ENCODE results near the gene THSD8. TPM values are rescaled to one million over a fixed set of nuclear protein-coding genes. Genes with fewer than 3 reads are reported as not detected.
A peak's percentile ranks its signal among the peaks of the same experiment; 100 is the strongest.
"Not testable (repeated sequence)": the region's sequence is repeated elsewhere in the genome, so short reads cannot be mapped to it uniquely, and the experiment has no call there.

THSD8 gene
- total RNA-seq, 2 experiments from 2014 or later = 5.8 to 10.8 TPM

DNA sequence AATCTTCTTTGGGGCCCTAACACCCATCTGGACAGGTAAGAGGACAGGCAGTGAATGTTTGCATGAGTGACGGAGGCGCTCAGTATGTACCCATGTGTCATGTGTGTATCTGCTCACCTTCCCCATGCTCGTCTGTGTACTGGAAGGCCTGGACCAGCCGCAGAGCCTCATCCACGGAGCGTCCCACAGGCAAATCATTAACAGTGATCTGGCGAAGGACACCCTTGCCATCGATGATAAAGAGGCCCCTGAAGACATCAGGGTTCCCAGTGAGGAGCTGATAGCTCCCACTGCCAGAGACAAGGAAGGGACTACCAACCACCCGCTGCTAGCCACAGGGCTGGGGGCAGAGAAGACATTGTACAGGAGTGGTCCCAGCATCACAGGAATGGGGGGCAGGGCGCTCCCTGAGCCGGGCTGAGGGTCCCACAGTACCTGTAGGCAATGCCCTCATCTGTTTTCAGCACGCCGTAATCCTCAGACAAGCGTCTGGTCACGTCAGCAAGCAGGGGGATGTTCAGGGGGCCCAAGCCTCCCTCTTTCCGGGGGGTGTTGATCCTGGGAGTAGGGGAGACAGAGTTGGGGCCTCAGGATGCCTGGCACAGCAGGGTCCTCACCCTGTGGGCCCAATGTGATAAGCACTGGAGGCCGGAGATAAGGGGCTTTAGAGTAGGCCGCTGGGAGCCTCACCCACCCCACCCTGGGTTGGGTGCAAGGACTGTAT lies 2.0 kb upstream of the THSD8 start:
- H3K27ac Mint-ChIP-seq = no peak overlapping the region
- no peaks in the 10 kb centered on the region for H3K27me3 Mint-ChIP-seq
- peaks cover 2% of the 10 kb centered on the region for H3K36me3 Mint-ChIP-seq
- H3K9me3 Mint-ChIP-seq = no peaks in the 10 kb centered on the region
- H3K4me1 Mint-ChIP-seq = peaks cover 26% of the 10 kb centered on the region
- H3K4me3 Mint-ChIP-seq = peak overlapping the region; percentile 90
- ATAC-seq (ENCODE audit: low read depth) (no peak), DNase-seq (no peak)
- POLR2A ChIA-PET = interaction anchor here (0.6 to 9.6 kb wide), 5 partner anchors 8 to 78 kb away, joined by 3 to 361 read pairs (median 10); partner anchors contain the start of gene JUNB

DNA sequence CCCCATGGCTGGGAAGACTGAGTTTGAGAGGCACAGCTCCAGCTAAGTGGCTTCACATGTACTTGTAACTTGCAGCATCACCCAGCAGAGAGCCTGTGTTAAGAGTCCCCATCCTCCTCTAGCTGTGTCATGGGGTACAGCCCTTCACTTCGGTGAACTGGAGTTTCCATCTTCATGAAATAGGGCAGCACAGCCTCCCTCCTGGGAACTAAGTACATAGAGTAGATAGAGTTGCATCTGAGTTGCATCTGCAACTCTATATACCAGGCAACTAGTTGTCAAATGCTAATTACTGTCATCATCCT lies 1.5 kb upstream of the THSD8 start:
- no peak for DNase-seq
- H3K27ac Mint-ChIP-seq = no peak overlapping the region
- ATAC-seq (ENCODE audit: low read depth) = no peak
- POLR2A ChIA-PET = interaction anchor here (0.6 to 2.9 kb wide), 7 partner anchors 9 to 352 kb away, joined by 3 to 25 read pairs (median 4); partner anchors contain the start of gene JUNB
- peak overlapping the region; percentile 90 for H3K4me3 Mint-ChIP-seq
- peaks cover 25% of the 10 kb centered on the region for H3K4me1 Mint-ChIP-seq
- peaks cover 2% of the 10 kb centered on the region for H3K36me3 Mint-ChIP-seq
- H3K9me3 Mint-ChIP-seq = no peaks in the 10 kb centered on the region
- H3K27me3 Mint-ChIP-seq = no peaks in the 10 kb centered on the region

DNA sequence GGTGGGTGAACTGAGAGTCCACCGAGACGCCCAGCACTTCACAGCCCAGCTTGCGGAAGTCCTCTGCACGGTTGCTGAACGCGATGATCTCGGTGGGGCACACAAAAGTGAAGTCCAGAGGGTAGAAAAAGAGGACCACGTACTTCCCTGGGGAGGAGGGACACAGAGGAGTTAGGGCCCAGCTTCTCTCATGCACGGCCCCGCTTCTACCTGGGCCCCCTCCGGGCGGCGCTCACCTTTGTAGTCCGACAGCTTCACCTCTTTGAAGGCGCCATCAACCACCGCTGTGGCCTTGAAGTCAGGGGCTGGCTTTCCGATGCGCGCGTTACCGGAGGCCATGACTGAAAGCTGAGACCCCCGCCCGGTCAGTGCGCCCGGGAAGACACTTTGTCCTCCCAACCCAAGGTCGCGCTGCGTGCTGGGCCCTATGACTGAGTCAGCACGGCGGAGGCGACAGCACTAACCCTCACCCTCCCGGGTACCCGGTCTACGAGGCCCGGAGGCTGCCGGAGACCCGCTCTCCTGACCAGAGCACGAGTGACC lies 875 bp upstream of the THSD8 start:
- POLR2A ChIA-PET = interaction anchor here (0.6 to 2.9 kb wide), 9 partner anchors 8 to 351 kb away, joined by 3 to 25 read pairs (median 4); partner anchors contain the start of gene JUNB
- ATAC-seq (ENCODE audit: low read depth) (peak; percentile 17), DNase-seq (no peak)
- Mint-ChIP-seq H3K27ac (peak overlapping the region; percentile 81), H3K36me3 (peaks cover 2% of the 10 kb centered on the region), H3K27me3 (no peaks in the 10 kb centered on the region), H3K9me3 (no peaks in the 10 kb centered on the region), H3K4me1 (peaks cover 23% of the 10 kb centered on the region), H3K4me3 (peak overlapping the region; percentile 90)

DNA sequence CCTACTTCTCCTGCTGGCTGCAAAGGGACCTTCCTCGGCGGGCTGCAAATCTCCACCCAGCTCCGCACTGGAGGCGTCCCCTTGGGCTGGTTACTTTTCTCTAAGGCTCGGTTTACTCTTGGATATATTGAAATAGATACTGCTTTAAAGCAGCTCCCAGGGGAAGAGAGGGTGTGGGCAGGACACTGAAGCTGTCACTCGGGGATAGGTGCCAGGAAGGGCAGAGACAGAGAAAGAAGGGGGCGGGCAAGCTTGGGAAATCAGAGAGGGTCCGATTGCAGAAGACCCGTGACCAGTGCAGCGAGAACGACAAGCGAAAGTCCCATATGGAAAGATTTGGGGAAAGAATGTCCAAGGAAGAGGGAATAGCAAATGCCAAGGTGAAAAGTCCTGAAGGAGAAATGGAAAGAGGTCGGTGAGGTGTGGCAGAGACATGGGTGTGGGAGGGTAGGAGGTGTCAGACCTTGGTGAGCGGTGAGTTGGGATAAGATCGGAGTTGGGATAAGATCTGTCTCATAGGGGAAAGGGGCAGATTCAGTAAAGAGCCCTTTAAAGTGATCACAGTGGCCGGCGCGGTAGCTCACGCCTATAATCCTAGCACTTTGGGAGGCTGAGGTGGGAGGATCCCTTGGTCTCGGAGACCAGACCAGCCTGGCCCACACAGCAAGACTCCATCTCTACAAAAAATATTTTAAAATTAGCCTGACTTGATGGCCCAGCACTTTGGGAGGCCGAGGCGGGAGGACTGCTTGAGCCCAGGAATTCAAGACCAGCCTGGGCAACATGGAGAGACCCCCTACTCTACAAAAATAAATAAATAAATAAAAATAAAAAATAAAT lies 618 bp downstream of the THSD8 start:
- Mint-ChIP-seq H3K36me3 (peaks cover 5% of the 10 kb centered on the region), H3K9me3 (no peaks in the 10 kb centered on the region), H3K27ac (peak overlapping the region; percentile 34), H3K27me3 (no peaks in the 10 kb centered on the region), H3K4me1 (peaks cover 23% of the 10 kb centered on the region), H3K4me3 (peak overlapping the region; percentile 90)
- POLR2A ChIA-PET = interaction anchor here (0.6 to 2.9 kb wide), 3 partner anchors 11 to 81 kb away, joined by 3 to 25 read pairs (median 3); partner anchors contain the start of gene JUNB
- ATAC-seq (ENCODE audit: low read depth) = no peak
- DNase-seq = no peak

DNA sequence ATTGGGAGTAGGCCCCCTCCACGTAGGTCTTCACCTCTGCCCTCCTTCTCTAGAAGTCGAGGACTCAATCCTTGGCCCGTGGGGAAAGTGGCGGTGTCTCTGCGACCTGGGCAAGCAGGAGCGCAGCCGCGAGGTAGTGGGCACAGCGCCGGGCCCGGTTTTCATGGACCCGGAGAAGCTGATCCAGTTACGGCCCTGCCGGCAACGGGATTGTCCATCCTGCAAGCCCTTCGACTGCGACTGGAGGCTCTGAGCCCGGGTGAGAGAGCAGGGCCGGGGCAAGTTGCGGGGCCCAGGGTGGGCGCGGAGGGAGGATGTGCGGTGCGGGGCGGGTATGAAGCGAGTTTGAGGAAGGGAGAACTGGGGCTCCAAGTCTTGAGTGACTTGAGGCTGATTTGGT lies 2.2 kb downstream of the THSD8 start:
- Mint-ChIP-seq H3K36me3 (peaks cover 10% of the 10 kb centered on the region), H3K4me3 (no peak overlapping the region), H3K27me3 (no peaks in the 10 kb centered on the region), H3K9me3 (no peaks in the 10 kb centered on the region), H3K4me1 (peaks cover 27% of the 10 kb centered on the region), H3K27ac (no peak overlapping the region)
- no peak for DNase-seq
- ATAC-seq (ENCODE audit: low read depth) = no peak
- POLR2A ChIA-PET = interaction anchor here (0.6 to 1.2 kb wide), 3 partner anchors 11 to 70 kb away, joined by 3 to 4 read pairs (median 4); no protein-coding TSS in a partner anchor

DNA sequence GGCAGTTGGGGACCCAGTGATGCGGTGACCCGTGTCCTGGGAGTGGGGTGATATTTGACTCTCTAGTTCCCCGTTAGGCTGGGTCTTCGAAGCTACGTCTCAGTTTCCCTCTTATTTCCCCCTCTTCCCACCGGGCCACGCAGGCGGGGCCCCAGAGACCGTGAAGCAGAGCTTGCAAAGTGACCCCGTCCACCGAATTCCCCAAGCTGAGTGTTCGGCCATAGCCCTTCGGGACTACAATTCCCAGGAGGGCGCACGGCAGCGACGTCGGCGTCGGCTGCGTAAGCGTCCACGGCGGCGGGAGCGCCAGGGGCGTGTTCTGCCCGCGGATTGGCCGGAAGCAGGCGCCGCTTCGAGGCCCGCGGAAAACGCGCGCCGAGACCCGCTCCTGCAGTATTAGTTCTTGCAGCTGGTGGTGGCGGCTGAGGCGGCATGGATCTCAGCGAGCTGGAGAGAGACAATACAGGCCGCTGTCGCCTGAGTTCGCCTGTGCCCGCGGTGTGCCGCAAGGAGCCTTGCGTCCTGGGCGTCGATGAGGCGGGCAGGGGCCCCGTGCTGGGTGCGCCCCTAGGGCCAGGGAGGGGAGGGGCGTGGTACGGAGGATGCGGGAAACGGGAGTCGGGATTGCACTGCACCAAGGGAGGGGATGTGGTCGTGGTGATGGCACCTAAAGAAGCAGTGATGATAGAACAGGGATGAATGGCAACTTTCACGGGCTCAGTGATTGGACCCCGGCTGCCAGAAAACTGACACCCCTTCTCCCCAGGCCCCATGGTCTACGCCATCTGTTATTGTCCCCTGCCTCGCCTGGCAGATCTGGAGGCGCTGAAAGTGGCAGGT lies 4.6 kb downstream of the THSD8 start, which contains the start of gene RNASEH2A:
Gene RNASEH2A (plus strand): TSS at position 343 of the 840 bp plus-strand sequence. CDS start 90 bp downstream, at position 433.
- Mint-ChIP-seq H3K27me3 (no peaks in the 10 kb centered on the region), H3K36me3 (peaks cover 13% of the 10 kb centered on the region), H3K4me1 (peaks cover 19% of the 10 kb centered on the region), H3K9me3 (no peaks in the 10 kb centered on the region), H3K27ac (peak within 1 kb of the TSS; percentile 89), H3K4me3 (peak within 1 kb of the TSS; percentile 94)
- POLR2A ChIA-PET = interaction anchor here (0.5 to 1.9 kb wide), 12 partner anchors 10 to 132 kb away, joined by 3 to 12 read pairs (median 3); partner anchors contain the start of genes CALR, DHPS, JUNB and TNPO2
- DNase-seq (peak; percentile 91), ATAC-seq (ENCODE audit: low read depth) (peak; percentile 85)

DNA sequence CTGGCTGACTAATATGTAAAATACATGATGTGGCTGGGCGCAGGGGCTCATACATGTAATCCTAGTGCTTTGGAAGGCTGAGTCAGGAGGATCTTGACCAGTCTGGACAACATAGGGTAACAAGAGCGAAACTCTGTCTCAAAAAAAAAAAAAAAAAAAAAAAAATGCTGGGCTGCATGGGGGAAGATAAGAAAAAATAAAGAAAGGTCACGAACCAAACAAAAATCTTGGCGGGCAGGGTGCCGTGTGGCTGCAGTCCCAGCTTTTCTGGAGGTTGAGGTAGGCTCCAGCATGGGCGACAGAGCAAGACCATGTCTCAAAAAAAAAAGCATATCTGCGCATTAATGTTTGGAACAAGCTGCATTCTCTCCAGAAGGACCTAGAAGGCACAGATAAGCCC lies 13.2 kb downstream of the THSD8 start:
- Mint-ChIP-seq H3K4me3 (no peak overlapping the region), H3K9me3 (no peaks in the 10 kb centered on the region), H3K36me3 (peaks cover 16% of the 10 kb centered on the region), H3K27me3 (no peaks in the 10 kb centered on the region), H3K4me1 (peaks cover 2% of the 10 kb centered on the region), H3K27ac (no peak overlapping the region)
- no peak for DNase-seq
- ATAC-seq (ENCODE audit: low read depth) = no peak
- POLR2A ChIA-PET = no interaction called here

DNA sequence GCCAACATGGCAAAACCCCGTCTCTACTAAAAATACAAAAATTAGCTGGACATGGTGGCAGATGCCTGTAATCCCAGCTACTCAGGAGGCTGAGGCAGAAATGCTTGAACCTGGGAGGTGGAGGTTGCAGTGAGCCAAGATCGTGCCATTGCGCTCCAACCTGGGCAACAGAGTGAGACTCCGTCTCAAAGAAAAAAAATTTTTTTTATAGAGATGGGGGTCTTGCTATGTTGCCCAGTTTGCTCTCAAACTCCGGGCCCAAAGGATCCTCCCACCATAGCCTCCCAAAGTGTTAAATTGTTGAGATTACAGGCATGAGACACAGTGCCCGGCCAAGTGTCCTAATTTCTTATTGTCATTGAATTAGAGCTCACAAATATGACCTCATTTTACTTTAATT lies 15.3 kb downstream of the THSD8 start:
- H3K27me3 Mint-ChIP-seq; H3K9me3 Mint-ChIP-seq; POLR2A ChIA-PET; H3K4me3 Mint-ChIP-seq; DNase-seq; ATAC-seq (ENCODE audit: low read depth); H3K4me1 Mint-ChIP-seq; H3K27ac Mint-ChIP-seq: not testable (repeated sequence)
- H3K36me3 Mint-ChIP-seq = peaks cover 13% of the 10 kb centered on the region

DNA sequence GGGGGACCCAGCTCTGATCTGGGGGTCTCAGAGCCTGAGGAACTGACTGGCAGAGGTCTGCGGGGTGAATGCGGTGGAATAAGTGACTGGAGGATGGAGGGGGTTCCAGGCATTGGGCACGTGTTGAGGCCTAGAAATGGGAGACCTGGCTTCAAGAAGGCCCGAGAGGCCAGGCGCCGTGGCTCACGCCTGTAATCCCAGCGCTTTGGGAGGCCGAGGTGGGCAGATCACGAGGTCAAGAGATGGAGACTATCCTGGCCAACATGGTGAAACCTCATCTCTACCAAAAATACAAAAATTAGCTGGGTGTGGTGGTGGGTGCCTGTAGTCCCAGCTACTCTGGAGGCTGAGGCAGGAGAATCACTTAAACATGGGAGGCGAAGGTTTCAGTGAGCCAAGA lies 15.9 kb downstream of the THSD8 start:
- ATAC-seq (ENCODE audit: low read depth); H3K4me1 Mint-ChIP-seq; H3K36me3 Mint-ChIP-seq; DNase-seq; H3K4me3 Mint-ChIP-seq; H3K9me3 Mint-ChIP-seq; H3K27me3 Mint-ChIP-seq; H3K27ac Mint-ChIP-seq: not testable (repeated sequence)
- POLR2A ChIA-PET = interaction anchor here (0.6 kb wide), 1 partner anchor 12 kb away, joined by 5 read pairs; no protein-coding TSS in a partner anchor

DNA sequence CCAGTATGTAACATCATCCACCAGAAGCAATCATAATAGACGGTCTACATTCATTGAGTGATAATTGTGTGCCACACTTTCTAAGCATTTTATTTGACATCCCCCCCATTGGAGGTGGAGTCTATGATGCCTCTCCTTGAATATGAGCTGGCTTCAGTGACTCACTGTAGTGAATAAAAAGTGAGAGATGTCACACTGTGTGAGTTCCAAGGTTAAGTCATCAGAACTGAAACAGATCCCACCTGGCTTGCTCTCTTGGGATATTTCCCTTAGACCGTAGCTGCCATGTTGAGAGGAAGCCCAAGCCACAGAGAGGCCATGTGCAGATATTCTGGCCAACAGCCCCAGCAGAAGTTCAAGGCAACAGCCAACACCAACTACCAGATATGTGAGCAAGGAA lies 19.9 kb downstream of the THSD8 start:
- Mint-ChIP-seq H3K4me1 (peaks cover 5% of the 10 kb centered on the region), H3K4me3 (no peak overlapping the region), H3K36me3 (peaks cover 1% of the 10 kb centered on the region), H3K9me3 (no peaks in the 10 kb centered on the region), H3K27ac (no peak overlapping the region), H3K27me3 (peaks cover 13% of the 10 kb centered on the region)
- DNase-seq (no peak), ATAC-seq (ENCODE audit: low read depth) (no peak)
- POLR2A ChIA-PET = no interaction called here

DNA sequence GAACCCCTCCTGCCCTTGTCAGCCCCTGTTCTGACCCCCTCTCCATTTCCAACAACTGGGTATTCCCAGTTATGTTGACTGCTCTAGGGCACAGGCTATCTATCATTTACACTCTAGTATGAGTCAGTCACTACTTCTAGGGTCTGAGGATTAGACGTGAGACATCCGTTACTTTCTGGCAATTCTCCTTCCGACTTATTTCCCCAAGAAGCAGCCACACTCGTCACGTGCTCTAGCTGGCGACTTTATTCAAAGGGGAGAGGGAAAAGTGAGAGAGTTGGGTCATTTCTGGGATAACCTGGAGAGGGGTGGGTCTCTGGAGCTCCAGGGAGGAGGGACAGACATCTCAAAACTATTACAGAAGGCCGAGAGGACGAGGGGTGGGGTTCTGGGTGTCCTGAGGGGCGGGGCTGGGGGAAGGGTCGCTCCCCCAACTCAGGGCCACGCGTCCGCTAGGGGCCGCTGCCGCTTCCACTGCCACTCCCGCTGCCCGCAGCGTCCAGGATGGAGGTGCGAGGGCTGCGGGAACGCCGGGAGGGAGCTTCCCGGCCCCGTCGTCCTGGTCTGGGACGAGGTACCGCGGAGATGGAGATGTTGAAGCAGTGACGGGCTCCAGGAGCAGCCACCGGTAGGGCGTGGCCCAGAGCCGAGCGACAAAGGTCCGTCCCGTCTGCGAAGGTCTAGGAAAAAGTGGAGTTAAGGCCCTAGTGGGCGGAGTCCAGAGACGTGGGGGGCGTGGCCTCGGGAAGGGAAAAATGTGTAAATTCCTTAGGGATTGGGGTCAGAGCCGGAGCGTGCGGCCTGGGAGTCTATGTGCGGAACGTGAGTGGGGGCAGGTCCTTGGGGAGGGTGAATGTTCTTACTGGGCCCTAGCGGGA lies 23.6 kb downstream of the THSD8 start:
- POLR2A ChIA-PET = no interaction called here
- ATAC-seq (ENCODE audit: low read depth) (peak; percentile 32), DNase-seq (peak; percentile 43)
- H3K27me3 Mint-ChIP-seq = peaks cover 43% of the 10 kb centered on the region
- no peaks in the 10 kb centered on the region for H3K36me3 Mint-ChIP-seq
- H3K27ac Mint-ChIP-seq = no peak overlapping the region
- peak overlapping the region; percentile 54 for H3K4me3 Mint-ChIP-seq
- H3K9me3 Mint-ChIP-seq = no peaks in the 10 kb centered on the region
- H3K4me1 Mint-ChIP-seq = peaks cover 6% of the 10 kb centered on the region

DNA sequence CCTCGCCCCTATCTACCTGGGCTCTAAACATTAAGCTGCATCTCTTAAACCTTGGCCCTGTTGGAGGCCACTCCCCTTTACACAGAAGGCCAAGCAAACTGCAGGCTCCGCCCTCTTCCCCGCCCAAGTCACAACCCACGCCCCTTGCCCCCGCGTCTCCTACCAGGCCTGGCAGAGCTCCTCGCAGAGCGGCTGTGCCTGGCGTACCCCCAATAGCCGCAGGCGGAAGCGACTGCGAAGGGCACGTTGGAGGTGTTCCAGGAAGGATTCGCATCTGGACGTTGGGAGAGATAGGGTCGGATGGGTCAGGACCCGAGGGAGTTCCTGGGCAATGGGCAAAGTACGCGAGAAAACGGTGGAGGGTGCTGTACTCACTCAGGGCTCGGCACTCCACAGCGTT lies 26.6 kb downstream of the THSD8 start:
- Mint-ChIP-seq H3K4me3 (no peak overlapping the region), H3K27me3 (peaks cover 69% of the 10 kb centered on the region), H3K9me3 (no peaks in the 10 kb centered on the region), H3K4me1 (peaks cover 12% of the 10 kb centered on the region), H3K36me3 (no peaks in the 10 kb centered on the region), H3K27ac (no peak overlapping the region)
- DNase-seq = peak; percentile 46
- peak; percentile 38 for ATAC-seq (ENCODE audit: low read depth)
- POLR2A ChIA-PET = interaction anchor here (0.9 kb wide), 1 partner anchor 22 kb away, joined by 4 read pairs; the partner anchor contains the start of gene RNASEH2A
